Transverse colon (tissue), 4 donors: ENCODE results near the gene CTBP2. TPM values are rescaled to one million over a fixed set of nuclear protein-coding genes. Genes with fewer than 3 reads are reported as not detected.
"Not testable (repeated sequence)": the region's sequence is repeated elsewhere in the genome, so short reads cannot be mapped to it uniquely, and the experiment has no call there.

Experiments used
- DNase-seq: peaks from one replicate; pipeline ENCODE4 v3.0.0-alpha.2; 2019
- H3K27ac ChIP-seq, 4 donors: fragments of 200-600 bp; sonication (generic); 2 replicates each; pipeline ENCODE4 v1.5.1; 2016 to 2018; ENCODE audit warnings: inconsistent platforms in 4 of 4
- H3K27me3 ChIP-seq: fragments of 200-600 bp; sonication (generic); 2 replicates; pipeline ENCODE4 v1.5.1; 2017; ENCODE audit warnings: inconsistent platforms
- H3K36me3 ChIP-seq, 4 donors: fragments of 200-600 bp; sonication (generic); 2 replicates each; pipeline ENCODE4 v1.5.1; 2017 to 2019; ENCODE audit warnings: inconsistent platforms in 4 of 4
- H3K4me1 ChIP-seq, 4 donors: fragments of 200-600 bp; sonication (generic); 2 replicates each; pipeline ENCODE4 v1.5.1; 2017 to 2020; ENCODE audit warnings: inconsistent platforms in 4 of 4
- H3K4me3 ChIP-seq, 4 donors: fragments of 200-600 bp; sonication (generic); 1 replicate in 1 of 4; 2 replicates in 3 of 4; pipeline versions ENCODE4 v1.5.1 to v1.6.1; 2017 to 2019; ENCODE audit warnings: inconsistent platforms in 4 of 4
- H3K9me3 ChIP-seq, 2 donors: fragments of 200-600 bp; sonication (generic); 2 replicates each; pipeline ENCODE4 v1.5.1; 2017 to 2019; ENCODE audit warnings: inconsistent platforms in 2 of 2
- CTCF ChIP-seq, 5 experiments: fragments of 200-600 bp in 3 of 5; fragments of 450-650 bp in 2 of 5; sonication (generic) in 3 of 5; IDR thresholded peaks; 1 replicate in 2 of 5; 2 replicates in 3 of 5; pipeline ENCODE4 v1.5.1; 2016 to 2017; ENCODE audit warnings: antibody characterized with exemption in 5 of 5, inconsistent platforms in 3 of 5, mild to moderate bottlenecking in 2 of 5, moderate library complexity in 1 of 5
- EP300 ChIP-seq: sonication (generic); formaldehyde crosslinking; IDR thresholded peaks from one replicate; pipeline ENCODE4 v1.6.1; 2017; ENCODE audit warnings: antibody characterized with exemption, low read depth
- POLR2A ChIP-seq: fragments of 450-650 bp; IDR thresholded peaks from one replicate; pipeline ENCODE4 v1.6.1; 2016; ENCODE audit warnings: antibody characterized with exemption, mild to moderate bottlenecking, moderate library complexity
- POLR2AphosphoS5 ChIP-seq, 3 donors: sonication (generic); formaldehyde crosslinking; IDR thresholded peaks; one replicate each; pipeline ENCODE4 v1.6.1; 2016; ENCODE audit warnings: antibody characterized with exemption in 3 of 3
- WGBS, 2 donors: methylation state at CpG; one replicate each; pipeline ENCODE4 v1.1.5; 2018; ENCODE audit warnings: low coverage in 1 of 2; 5-methylcytosine and 5-hydroxymethylcytosine counted together
- in situ Hi-C, 4 donors: fragments of 200-750 bp; cut with MboI; loops; one replicate each; pipeline versions ENCODE4 v1.15.0 to v1.15.1; 2017; ENCODE audit warnings: low sequenced_read_pairs in 3 of 4, low pct_ligation_motif_present in 1 of 4, low pct_unique_long_range_greater_than_20kb in 1 of 4
- intact Hi-C: fragments of 100-400 bp; cut with DNase I; formaldehyde crosslinking; loops from one replicate; pipeline ENCODE4 v1.15.1; 2023; ENCODE audit warnings: low total_unique reads
- total RNA-seq, 4 donors: library from RNA; depleted of rRNA; stranded (reverse); fragments of >200 nt; gene quantifications; one replicate each; pipeline ENCODE4 v1.1.0, GENCODE V29; 2016

Gene CTBP2
- total RNA-seq, 4 donors from 2014 or later = 71.9 to 247 (median 98.4) TPM

DNA sequence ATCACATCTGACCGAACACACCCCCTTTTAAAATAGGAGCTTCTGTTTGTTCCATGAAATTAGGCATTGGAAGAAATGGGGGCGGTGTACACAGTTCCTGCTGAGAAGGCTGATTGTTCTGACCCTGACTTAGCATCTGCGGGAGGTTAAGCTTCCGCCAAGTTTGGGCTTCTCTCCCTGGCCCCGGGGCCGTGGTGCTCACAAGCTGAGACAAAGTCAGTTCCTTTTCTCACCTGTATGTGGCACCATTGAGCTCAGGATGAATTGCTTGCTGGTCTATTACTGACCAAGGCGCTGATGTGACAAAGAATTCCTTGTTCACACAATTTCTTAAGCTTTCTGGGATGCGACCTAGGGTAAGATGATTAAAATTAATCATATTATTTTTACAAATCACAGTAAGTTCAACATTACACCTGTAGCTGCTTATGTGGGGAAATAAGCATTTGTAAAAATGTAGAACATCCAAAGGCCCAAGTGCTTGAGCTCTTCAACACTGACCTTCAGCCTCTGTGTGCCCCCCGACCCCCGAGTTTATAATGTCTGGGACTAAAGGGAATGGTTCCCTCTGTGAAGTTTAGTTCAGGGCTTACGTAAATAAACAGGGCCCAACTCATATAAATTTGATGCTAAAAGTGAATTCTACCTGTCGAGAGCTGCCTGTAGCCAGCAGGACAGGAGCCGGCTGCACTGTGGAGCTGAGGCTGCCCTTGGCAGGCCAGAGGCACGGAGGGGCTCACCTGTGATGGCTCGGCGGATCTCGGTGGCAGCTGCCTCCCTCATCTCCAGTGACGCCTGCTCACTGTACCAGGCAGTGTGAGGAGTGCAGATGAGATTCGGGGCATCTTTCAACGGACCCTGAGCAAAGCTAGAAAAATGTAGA lies 167.7 kb downstream of the CTBP2 start:
- peak overlapping the region in 2 of 4 donors; percentile 7 to 38 for H3K27ac ChIP-seq
- H3K36me3 ChIP-seq = peaks cover 0 to 42% (median 19%) of the 10 kb centered on the region in 4 donors
- H3K9me3 ChIP-seq = no peaks in the 10 kb centered on the region
- H3K4me3 ChIP-seq = no peak overlapping the region
- TF ChIP-seq EP300 = no peak
- peak; percentile 67 to 84 (median 74) for TF ChIP-seq CTCF (IDR thresholded peaks at IDR 0.05)
- no peak for TF ChIP-seq POLR2A
- peak in 1 of 3 donors; percentile 18 for TF ChIP-seq POLR2AphosphoS5 (IDR thresholded peaks at IDR 0.05)
- no peaks in the 10 kb centered on the region for H3K4me1 ChIP-seq
- 53 to 68% methylated on average over 4 to 20 of the region's 20 CpGs for WGBS, 2 donors
- in situ Hi-C loops = no loop called here
- intact Hi-C loops = loop anchor here (1.0 kb wide), 1 partner anchor 49 kb away; no protein-coding TSS in a partner anchor
- H3K27me3 ChIP-seq = no peaks in the 10 kb centered on the region
- peak; percentile 54 for DNase-seq

DNA sequence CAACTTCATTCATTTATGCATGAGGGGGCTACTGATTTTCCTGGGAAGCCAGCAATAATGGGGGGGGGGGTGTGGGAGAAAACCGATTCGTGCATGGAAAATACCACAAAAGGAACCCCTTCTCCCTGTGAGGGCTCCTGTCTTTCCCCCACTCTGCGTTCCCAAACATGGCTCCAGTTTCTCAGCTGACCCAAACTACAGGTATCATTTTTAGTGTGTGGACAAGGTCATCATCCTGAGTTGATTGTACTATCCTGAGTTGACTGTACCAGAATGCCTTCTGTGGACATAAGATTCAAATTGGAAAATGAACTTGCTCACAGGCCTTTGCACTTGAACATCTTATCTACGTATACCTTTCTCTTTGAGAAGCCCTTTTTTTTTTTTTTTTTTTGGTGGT lies 168.5 kb downstream of the CTBP2 start:
- H3K27ac ChIP-seq = peak overlapping the region in 2 of 4 donors; percentile 7 to 38
- H3K4me3 ChIP-seq = no peak overlapping the region
- DNase-seq = no peak
- H3K36me3 ChIP-seq = peaks cover 0 to 39% (median 15%) of the 10 kb centered on the region in 4 donors
- intact Hi-C loops (no loop called here), in situ Hi-C loops (no loop called here)
- no peaks in the 10 kb centered on the region for H3K4me1 ChIP-seq
- H3K9me3 ChIP-seq = no peaks in the 10 kb centered on the region
- TF ChIP-seq POLR2A = no peak
- TF ChIP-seq EP300 = no peak
- TF ChIP-seq CTCF (IDR thresholded peaks at IDR 0.05) = no peak
- TF ChIP-seq POLR2AphosphoS5 (IDR thresholded peaks at IDR 0.05) = no peak
- WGBS, 2 donors = 80 to 88% methylated on average over 4 of the region's 4 CpGs
- no peaks in the 10 kb centered on the region for H3K27me3 ChIP-seq

GRCh38 chr10:124990671-124991625 lies 169.4 kb downstream of the CTBP2 start:
- Histone ChIP-seq H3K27me3 (no peaks in the 10 kb centered on the region), H3K4me1 (no peaks in the 10 kb centered on the region), H3K9me3 (no peaks in the 10 kb centered on the region), H3K4me3 (no peak overlapping the region), H3K36me3 (peaks cover 0 to 37% (median 13%) of the 10 kb centered on the region in 4 donors), H3K27ac (no peak overlapping the region)
- WGBS, 2 donors = 85 to 86% methylated on average over 2 to 14 of the region's 14 CpGs
- DNase-seq = no peak
- intact Hi-C loops (no loop called here), in situ Hi-C loops (no loop called here)
- TF ChIP-seq POLR2A = no peak
- TF ChIP-seq POLR2AphosphoS5 (IDR thresholded peaks at IDR 0.05) = no peak
- TF ChIP-seq CTCF (IDR thresholded peaks at IDR 0.05) = no peak
- no peak for TF ChIP-seq EP300

- DNase-seq = no peak
- 81% methylated on average over 10 of the region's 10 CpGs; no CpG with 5 or more reads in 1 of the 2 donors for WGBS, 2 donors
- Histone ChIP-seq H3K36me3 (peaks cover 0 to 39% (median 17%) of the 10 kb centered on the region in 4 donors), H3K4me3 (no peak overlapping the region), H3K27ac (no peak overlapping the region), H3K27me3 (no peaks in the 10 kb centered on the region), H3K4me1 (no peaks in the 10 kb centered on the region), H3K9me3 (no peaks in the 10 kb centered on the region)
- in situ Hi-C loops (no loop called here), intact Hi-C loops (no loop called here)
- TF ChIP-seq EP300 = no peak
- no peak for TF ChIP-seq POLR2AphosphoS5 (IDR thresholded peaks at IDR 0.05)
- TF ChIP-seq CTCF (IDR thresholded peaks at IDR 0.05) = no peak
- TF ChIP-seq POLR2A = no peak
These were observed 170.8 kb downstream of the CTBP2 start for GRCh38 chr10:124989526-124989925.

GRCh38 chr10:124988753-124989152 lies 171.6 kb downstream of the CTBP2 start:
- 77% methylated on average over 4 of the region's 4 CpGs; no CpG with 5 or more reads in 1 of the 2 donors for WGBS, 2 donors
- DNase-seq, H3K27ac ChIP-seq, H3K9me3 ChIP-seq, in situ Hi-C loops, intact Hi-C loops, H3K4me1 ChIP-seq, H3K4me3 ChIP-seq, H3K27me3 ChIP-seq: not testable (repeated sequence)
- H3K36me3 ChIP-seq = peaks cover 0 to 39% (median 18%) of the 10 kb centered on the region in 4 donors
